HepG2 (cell line): ENCODE data around the gene LRRC74B. TPM values are rescaled to one million over a fixed set of nuclear protein-coding genes. Genes with fewer than 3 reads are reported as not detected.

Experiments
- KAT7 ChIP-seq: IDR thresholded peaks from 2 replicates; pipeline ENCODE4 v1.6.1; 2018; ENCODE audit warnings: borderline replicate concordance, missing compliant biosample characterization
- KLF13 ChIP-seq: sonication (generic); formaldehyde crosslinking; IDR thresholded peaks from 2 replicates; pipeline ENCODE4 v1.4.0; 2020; ENCODE audit warnings: mild to moderate bottlenecking, missing genetic modification reagents
- RAD51 ChIP-seq: fragments of 450-650 bp; IDR thresholded peaks from 2 replicates; pipeline ENCODE4 v1.6.1; 2016; ENCODE audit warnings: borderline replicate concordance
- RFX3 ChIP-seq: IDR thresholded peaks from 2 replicates; pipeline ENCODE4 v1.6.1; 2016; ENCODE audit warnings: missing biosample characterization, missing genetic modification reagents
- TSC22D2 ChIP-seq: sonication (generic); formaldehyde crosslinking; IDR thresholded peaks from 2 replicates; pipeline ENCODE4 v1.5.1; 2020; ENCODE audit warnings: missing genetic modification reagents, mild to moderate bottlenecking, borderline replicate concordance
- ZNF644 ChIP-seq: IDR thresholded peaks from 2 replicates; pipeline ENCODE4 v1.6.1; 2016; ENCODE audit warnings: low read depth
- polyA plus RNA-seq, 8 experiments: library from polyadenylated mRNA; depleted of rRNA in 3 of 8; stranded (reverse) in 7 of 8; unstranded in 1 of 8; fragments of >200 nt; fragmentation: Illumina TruSeq in 4 of 8; extraction: Trizol in 4 of 8; gene quantifications; 2 replicates each; pipeline versions ENCODE4 v1.2.1 to v1.2.3, GENCODE V29; 2011 to 2016; ENCODE audit warnings: low read depth in 4 of 8, missing spikeins in 1 of 8, mixed read lengths in 1 of 8; ENCODE audit not compliant: insufficient read depth in 1 of 8
- total RNA-seq, 5 experiments: library from RNA; depleted of rRNA; stranded (reverse); fragments of >200 nt; fragmentation: Illumina TruSeq; extraction: Trizol; gene quantifications; 2 replicates each; pipeline ENCODE4 v1.2.3, GENCODE V29; 2016; ENCODE audit warnings: low read depth in 1 of 5
- TF ChIP-seq, protein P1 (sequence below): sonication (generic); formaldehyde crosslinking; IDR thresholded peaks from 2 replicates; pipeline ENCODE4 v1.5.1; 2020; ENCODE audit warnings: missing genetic modification reagents, mild to moderate bottlenecking, borderline replicate concordance
- TF ChIP-seq, protein P2 (sequence below): sonication (generic); formaldehyde crosslinking; IDR thresholded peaks from 2 replicates; pipeline ENCODE4 v1.4.0; 2020; ENCODE audit warnings: mild to moderate bottlenecking, missing genetic modification reagents
- TF ChIP-seq, protein P3 (sequence below): sonication (generic); formaldehyde crosslinking; IDR thresholded peaks from 2 replicates; pipeline ENCODE4 v1.4.0; 2020; ENCODE audit warnings: missing genetic modification reagents
- TF ChIP-seq, protein P4 (sequence below): sonication (generic); formaldehyde crosslinking; IDR thresholded peaks from 2 replicates; pipeline ENCODE4 v1.8.1; 2023; ENCODE audit warnings: missing genetic modification reagents, inconsistent platforms, borderline replicate concordance
- TF ChIP-seq, protein P5 (sequence below): sonication (generic); formaldehyde crosslinking; IDR thresholded peaks from 2 replicates; pipeline ENCODE4; 2020; ENCODE audit warnings: missing genetic modification reagents, mild to moderate bottlenecking, borderline replicate concordance
- TF ChIP-seq, protein P6 (sequence below): sonication (generic); formaldehyde crosslinking; IDR thresholded peaks from 2 replicates; pipeline ENCODE4 v1.4.0; 2020; ENCODE audit warnings: mild to moderate bottlenecking, missing genetic modification reagents, borderline replicate concordance

The LRRC74B gene
- total and polyA plus RNA-seq, 2 of the 13 experiments (the other 11 are each of a cell fraction or from before 2014, with no cell fraction given), result not detected

DNA sequence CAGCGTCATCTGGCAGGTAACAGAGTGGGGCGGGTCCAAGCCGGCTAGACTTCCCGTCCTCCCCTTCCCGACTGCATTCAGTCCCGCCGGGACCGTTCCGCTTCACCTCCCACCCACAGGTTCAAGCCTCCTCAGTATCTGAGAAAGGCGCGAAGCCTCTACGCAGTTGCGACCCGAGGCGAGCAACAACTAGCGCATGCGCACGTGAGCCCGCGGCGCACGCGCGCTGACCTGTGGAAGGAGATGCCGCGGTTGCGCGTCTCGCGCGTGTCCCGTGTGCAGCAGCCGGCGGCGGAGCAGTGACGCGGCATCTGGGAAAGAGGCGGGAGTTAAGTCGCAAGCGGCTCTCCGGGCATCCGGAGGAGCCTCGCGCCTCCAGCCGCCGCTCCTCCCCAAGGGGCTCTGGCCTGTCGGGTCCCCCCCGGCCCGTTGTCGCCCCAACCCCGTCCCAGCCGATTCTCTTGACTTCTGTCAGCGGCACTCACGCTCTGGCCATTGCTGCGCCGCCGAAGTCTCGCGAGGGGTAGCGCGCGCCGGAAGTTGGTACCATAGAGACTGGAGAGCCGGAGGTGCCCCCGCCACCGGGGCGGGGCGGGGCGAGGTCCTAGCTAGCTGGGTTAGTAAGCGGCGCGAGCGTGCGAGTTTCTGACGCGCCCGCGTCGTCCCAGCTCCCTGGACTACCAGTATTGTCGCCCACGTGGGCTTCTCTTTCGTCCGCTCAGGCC is 44.0 kb upstream of the LRRC74B start, which contains the start of gene THAP7 (continued):
- TF ChIP-seq TSC22D2 (CRISPR knock-in tag) (no peak; the same call in 1 of the 2 replicates), KLF13 (CRISPR knock-in tag) (no peak; the same call in 1 of the 2 replicates), RAD51 (no peak), KAT7 (no peak; the same call in 1 of the 2 replicates), RFX3 (CRISPR knock-in tag) (no peak), ZNF644 (CRISPR knock-in tag) (0 out of 2 replicates have a peak, but pooled peaks have one; percentile 6)
- TF ChIP-seq, protein P1, sequence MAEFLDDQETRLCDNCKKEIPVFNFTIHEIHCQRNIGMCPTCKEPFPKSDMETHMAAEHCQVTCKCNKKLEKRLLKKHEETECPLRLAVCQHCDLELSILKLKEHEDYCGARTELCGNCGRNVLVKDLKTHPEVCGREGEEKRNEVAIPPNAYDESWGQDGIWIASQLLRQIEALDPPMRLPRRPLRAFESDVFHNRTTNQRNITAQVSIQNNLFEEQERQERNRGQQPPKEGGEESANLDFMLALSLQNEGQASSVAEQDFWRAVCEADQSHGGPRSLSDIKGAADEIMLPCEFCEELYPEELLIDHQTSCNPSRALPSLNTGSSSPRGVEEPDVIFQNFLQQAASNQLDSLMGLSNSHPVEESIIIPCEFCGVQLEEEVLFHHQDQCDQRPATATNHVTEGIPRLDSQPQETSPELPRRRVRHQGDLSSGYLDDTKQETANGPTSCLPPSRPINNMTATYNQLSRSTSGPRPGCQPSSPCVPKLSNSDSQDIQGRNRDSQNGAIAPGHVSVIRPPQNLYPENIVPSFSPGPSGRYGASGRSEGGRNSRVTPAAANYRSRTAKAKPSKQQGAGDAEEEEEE (CRISPR knock-in tag), result no peak
- TF ChIP-seq, protein P2, sequence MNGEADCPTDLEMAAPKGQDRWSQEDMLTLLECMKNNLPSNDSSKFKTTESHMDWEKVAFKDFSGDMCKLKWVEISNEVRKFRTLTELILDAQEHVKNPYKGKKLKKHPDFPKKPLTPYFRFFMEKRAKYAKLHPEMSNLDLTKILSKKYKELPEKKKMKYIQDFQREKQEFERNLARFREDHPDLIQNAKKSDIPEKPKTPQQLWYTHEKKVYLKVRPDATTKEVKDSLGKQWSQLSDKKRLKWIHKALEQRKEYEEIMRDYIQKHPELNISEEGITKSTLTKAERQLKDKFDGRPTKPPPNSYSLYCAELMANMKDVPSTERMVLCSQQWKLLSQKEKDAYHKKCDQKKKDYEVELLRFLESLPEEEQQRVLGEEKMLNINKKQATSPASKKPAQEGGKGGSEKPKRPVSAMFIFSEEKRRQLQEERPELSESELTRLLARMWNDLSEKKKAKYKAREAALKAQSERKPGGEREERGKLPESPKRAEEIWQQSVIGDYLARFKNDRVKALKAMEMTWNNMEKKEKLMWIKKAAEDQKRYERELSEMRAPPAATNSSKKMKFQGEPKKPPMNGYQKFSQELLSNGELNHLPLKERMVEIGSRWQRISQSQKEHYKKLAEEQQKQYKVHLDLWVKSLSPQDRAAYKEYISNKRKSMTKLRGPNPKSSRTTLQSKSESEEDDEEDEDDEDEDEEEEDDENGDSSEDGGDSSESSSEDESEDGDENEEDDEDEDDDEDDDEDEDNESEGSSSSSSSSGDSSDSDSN (CRISPR knock-in tag), result peak; percentile 68
- TF ChIP-seq, protein P3, sequence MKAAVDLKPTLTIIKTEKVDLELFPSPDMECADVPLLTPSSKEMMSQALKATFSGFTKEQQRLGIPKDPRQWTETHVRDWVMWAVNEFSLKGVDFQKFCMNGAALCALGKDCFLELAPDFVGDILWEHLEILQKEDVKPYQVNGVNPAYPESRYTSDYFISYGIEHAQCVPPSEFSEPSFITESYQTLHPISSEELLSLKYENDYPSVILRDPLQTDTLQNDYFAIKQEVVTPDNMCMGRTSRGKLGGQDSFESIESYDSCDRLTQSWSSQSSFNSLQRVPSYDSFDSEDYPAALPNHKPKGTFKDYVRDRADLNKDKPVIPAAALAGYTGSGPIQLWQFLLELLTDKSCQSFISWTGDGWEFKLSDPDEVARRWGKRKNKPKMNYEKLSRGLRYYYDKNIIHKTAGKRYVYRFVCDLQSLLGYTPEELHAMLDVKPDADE, result peak; percentile 74; the same call in 1 of the 2 replicates
- TF ChIP-seq, protein P4, sequence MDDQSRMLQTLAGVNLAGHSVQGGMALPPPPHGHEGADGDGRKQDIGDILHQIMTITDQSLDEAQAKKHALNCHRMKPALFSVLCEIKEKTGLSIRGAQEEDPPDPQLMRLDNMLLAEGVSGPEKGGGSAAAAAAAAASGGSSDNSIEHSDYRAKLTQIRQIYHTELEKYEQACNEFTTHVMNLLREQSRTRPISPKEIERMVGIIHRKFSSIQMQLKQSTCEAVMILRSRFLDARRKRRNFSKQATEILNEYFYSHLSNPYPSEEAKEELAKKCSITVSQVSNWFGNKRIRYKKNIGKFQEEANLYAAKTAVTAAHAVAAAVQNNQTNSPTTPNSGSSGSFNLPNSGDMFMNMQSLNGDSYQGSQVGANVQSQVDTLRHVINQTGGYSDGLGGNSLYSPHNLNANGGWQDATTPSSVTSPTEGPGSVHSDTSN, result no peak; the same call in 1 of the 2 replicates
- TF ChIP-seq, protein P5, sequence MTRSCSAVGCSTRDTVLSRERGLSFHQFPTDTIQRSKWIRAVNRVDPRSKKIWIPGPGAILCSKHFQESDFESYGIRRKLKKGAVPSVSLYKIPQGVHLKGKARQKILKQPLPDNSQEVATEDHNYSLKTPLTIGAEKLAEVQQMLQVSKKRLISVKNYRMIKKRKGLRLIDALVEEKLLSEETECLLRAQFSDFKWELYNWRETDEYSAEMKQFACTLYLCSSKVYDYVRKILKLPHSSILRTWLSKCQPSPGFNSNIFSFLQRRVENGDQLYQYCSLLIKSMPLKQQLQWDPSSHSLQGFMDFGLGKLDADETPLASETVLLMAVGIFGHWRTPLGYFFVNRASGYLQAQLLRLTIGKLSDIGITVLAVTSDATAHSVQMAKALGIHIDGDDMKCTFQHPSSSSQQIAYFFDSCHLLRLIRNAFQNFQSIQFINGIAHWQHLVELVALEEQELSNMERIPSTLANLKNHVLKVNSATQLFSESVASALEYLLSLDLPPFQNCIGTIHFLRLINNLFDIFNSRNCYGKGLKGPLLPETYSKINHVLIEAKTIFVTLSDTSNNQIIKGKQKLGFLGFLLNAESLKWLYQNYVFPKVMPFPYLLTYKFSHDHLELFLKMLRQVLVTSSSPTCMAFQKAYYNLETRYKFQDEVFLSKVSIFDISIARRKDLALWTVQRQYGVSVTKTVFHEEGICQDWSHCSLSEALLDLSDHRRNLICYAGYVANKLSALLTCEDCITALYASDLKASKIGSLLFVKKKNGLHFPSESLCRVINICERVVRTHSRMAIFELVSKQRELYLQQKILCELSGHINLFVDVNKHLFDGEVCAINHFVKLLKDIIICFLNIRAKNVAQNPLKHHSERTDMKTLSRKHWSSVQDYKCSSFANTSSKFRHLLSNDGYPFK (CRISPR knock-in tag), result peak; percentile 76
- TF ChIP-seq, protein P6, sequence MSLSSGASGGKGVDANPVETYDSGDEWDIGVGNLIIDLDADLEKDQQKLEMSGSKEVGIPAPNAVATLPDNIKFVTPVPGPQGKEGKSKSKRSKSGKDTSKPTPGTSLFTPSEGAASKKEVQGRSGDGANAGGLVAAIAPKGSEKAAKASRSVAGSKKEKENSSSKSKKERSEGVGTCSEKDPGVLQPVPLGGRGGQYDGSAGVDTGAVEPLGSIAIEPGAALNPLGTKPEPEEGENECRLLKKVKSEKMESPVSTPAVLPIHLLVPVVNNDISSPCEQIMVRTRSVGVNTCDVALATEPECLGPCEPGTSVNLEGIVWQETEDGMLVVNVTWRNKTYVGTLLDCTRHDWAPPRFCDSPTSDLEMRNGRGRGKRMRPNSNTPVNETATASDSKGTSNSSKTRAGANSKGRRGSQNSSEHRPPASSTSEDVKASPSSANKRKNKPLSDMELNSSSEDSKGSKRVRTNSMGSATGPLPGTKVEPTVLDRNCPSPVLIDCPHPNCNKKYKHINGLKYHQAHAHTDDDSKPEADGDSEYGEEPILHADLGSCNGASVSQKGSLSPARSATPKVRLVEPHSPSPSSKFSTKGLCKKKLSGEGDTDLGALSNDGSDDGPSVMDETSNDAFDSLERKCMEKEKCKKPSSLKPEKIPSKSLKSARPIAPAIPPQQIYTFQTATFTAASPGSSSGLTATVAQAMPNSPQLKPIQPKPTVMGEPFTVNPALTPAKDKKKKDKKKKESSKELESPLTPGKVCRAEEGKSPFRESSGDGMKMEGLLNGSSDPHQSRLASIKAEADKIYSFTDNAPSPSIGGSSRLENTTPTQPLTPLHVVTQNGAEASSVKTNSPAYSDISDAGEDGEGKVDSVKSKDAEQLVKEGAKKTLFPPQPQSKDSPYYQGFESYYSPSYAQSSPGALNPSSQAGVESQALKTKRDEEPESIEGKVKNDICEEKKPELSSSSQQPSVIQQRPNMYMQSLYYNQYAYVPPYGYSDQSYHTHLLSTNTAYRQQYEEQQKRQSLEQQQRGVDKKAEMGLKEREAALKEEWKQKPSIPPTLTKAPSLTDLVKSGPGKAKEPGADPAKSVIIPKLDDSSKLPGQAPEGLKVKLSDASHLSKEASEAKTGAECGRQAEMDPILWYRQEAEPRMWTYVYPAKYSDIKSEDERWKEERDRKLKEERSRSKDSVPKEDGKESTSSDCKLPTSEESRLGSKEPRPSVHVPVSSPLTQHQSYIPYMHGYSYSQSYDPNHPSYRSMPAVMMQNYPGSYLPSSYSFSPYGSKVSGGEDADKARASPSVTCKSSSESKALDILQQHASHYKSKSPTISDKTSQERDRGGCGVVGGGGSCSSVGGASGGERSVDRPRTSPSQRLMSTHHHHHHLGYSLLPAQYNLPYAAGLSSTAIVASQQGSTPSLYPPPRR (CRISPR knock-in tag), result 0 out of 2 replicates have a peak, but pooled peaks have one; percentile 24
